Upper lobe of left lung (tissue), 6 donors: ENCODE measurements around the gene EDC3. TPM values are rescaled to one million over a fixed set of nuclear protein-coding genes. Genes with fewer than 3 reads are reported as not detected.

Experiments used
- ATAC-seq, 2 donors: fragments of 200-7000 bp; cut with Tn5 transposase; one replicate each; pipeline ENCODE4 v1.9.1; 2022; ENCODE audit warnings: mild to moderate bottlenecking in 2 of 2, moderate library complexity in 2 of 2; ENCODE audit not compliant: low FRiP score in 2 of 2
- DNase-seq, 2 donors: peaks; one replicate each; pipeline ENCODE4 v3.0.0-alpha.2; 2019 to 2020
- H3K27ac ChIP-seq, 4 donors: fragments of 200-600 bp; sonication (generic); one replicate each; pipeline ENCODE4 v1.5.1; 2016 to 2019
- H3K27me3 ChIP-seq, 4 donors: fragments of 200-600 bp; sonication (generic); one replicate each; pipeline ENCODE4 v1.5.1; 2017 to 2019
- H3K36me3 ChIP-seq, 4 donors: fragments of 200-600 bp; sonication (generic); one replicate each; pipeline ENCODE4 v1.5.1; 2016 to 2019
- H3K4me1 ChIP-seq, 4 donors: fragments of 200-600 bp; sonication (generic); one replicate each; pipeline ENCODE4 v1.5.1; 2018 to 2019
- H3K4me3 ChIP-seq, 4 donors: fragments of 200-600 bp; sonication (generic); one replicate each; pipeline ENCODE4 v1.5.1; 2017 to 2019; ENCODE audit warnings: mild to moderate bottlenecking in 2 of 4, moderate library complexity in 1 of 4
- H3K9me3 ChIP-seq, 4 donors: fragments of 200-600 bp; sonication (generic); one replicate each; pipeline ENCODE4 v1.5.1; 2018 to 2019
- CTCF ChIP-seq, 6 experiments: fragments of 450-650 bp in 4 of 6; fragments of 200-600 bp in 2 of 6; sonication (generic) in 2 of 6; IDR thresholded peaks; one replicate each; pipeline ENCODE4 v1.5.1; 2016 to 2019; ENCODE audit warnings: antibody characterized with exemption in 6 of 6
- EP300 ChIP-seq, 4 donors: sonication (generic); formaldehyde crosslinking; IDR thresholded peaks; one replicate each; pipeline ENCODE4 v1.5.1; 2017; ENCODE audit warnings: antibody characterized with exemption in 4 of 4, control low read depth in 2 of 4
- POLR2A ChIP-seq, 4 donors: fragments of 450-650 bp; IDR thresholded peaks; one replicate each; pipeline ENCODE4 v1.5.1; 2016 to 2017; ENCODE audit warnings: antibody characterized with exemption in 4 of 4, mild to moderate bottlenecking in 2 of 4
- POLR2AphosphoS5 ChIP-seq, 2 donors: sonication (generic); formaldehyde crosslinking; IDR thresholded peaks; one replicate each; pipeline ENCODE4 v1.5.1; 2017; ENCODE audit warnings: antibody characterized with exemption in 2 of 2
- WGBS, 2 donors: methylation state at CpG; one replicate each; pipeline ENCODE4 v1.1.5; 2017 to 2018; 5-methylcytosine and 5-hydroxymethylcytosine counted together
- total RNA-seq, 6 donors: library from RNA; depleted of rRNA in 4 of 6; stranded (reverse); fragments of >200 nt in 4 of 6; gene quantifications; one replicate each; pipeline versions ENCODE4 v1.1.0 to v1.2.1, GENCODE V29; 2016 to 2021
- donor health status: DM: no; HTN: no; CAD: no; lungs with moderate emphysema.
- donor health status: DM: no; HTN: yes; CAD: no; lungs with severe emphysema.

The EDC3 gene
- total RNA-seq, 6 donors from 2014 or later = 16.7 to 43.0 (median 27.7) TPM

DNA sequence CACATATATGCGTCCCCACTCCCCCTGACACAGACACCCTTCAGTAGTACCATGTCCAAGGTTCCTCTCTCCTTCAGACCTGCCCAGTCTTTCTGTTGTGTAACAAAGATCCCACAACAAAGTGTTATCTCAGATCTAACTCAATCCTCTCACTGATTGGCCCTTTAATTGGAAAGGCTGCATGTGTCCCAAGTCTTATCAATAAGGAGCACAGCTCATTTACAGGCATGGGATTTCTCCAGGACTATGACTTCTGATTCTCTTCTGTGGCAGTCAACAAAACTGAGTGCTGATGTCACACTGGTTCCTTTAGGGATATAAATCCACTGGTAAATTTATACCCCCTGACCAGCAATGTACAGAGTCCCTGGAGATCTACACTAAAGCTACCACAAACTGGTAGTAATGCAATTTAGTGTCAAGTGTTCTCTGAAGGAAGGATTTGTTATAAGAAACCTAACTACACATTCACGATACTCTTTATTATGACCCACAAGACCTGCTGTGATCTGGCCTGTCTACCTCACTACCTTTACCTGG is 52.1 kb downstream of the EDC3 start:
- peaks cover 6 to 42% (median 22%) of the 10 kb centered on the region in 4 donors for H3K4me1 ChIP-seq
- no peaks in the 10 kb centered on the region for H3K9me3 ChIP-seq
- H3K36me3 ChIP-seq = peaks cover 0 to 34% (median 11%) of the 10 kb centered on the region in 4 donors
- DNase-seq (no peak), ATAC-seq (no peak)
- H3K4me3 ChIP-seq = no peak overlapping the region
- H3K27ac ChIP-seq = peak overlapping the region; percentile 65 to 82 (median 76)
- 81 to 91% methylated on average over 2 of the region's 2 CpGs for WGBS, 2 donors
- TF ChIP-seq CTCF (IDR thresholded peaks at IDR 0.05) = no peak
- H3K27me3 ChIP-seq = no peaks in the 10 kb centered on the region

DNA sequence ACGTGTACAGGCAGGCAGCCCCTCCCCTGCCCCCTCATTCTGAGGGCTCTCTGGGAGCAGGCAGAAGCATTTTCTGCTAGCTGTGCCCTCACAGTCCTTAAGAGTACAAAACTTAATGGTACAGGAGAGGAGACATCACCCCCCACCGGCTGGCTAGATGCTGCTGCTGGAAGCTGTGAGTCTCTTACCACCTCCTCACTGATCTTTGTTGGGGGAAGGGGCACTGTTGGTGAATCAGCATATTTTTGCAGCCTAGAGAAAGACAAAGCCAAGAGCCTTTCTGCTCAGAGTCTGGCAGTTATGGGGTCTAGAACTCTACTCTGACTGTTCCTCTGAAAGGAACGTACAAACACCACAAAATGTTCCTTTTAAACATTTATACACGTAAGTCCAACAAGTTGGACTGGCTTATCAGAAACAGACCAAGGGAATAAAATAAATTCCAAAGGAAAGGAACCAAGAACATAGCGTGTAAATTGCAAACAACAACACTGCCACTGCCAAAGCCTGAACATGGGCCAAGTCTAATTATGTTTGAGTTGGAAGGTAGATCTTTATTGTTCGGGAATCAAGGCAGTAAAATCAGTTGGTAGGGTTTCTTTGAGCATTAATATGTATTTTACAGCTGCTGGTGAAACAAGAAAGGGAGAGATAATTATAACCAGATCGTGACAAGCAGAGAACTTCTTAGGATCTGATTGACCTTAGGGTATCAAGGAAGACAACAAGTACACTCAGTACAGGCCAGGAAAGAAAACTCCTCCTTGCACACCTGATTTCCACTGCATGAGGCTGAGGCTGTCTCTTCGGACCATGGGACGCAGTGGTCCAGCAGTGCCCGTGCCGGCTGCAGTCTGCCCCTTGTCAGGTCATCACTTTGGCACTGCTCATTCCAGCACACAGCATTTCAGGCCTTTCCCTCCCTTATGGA is 52.8 kb downstream of the EDC3 start:
- ATAC-seq (peak in 1 of 2 donors; percentile 14), DNase-seq (peak in 1 of 2 donors; percentile 56)
- H3K27me3 ChIP-seq = no peaks in the 10 kb centered on the region
- H3K9me3 ChIP-seq = no peaks in the 10 kb centered on the region
- H3K36me3 ChIP-seq = peaks cover 0 to 40% (median 17%) of the 10 kb centered on the region in 4 donors
- peak overlapping the region; percentile 65 to 82 (median 76) for H3K27ac ChIP-seq
- no peak for TF ChIP-seq POLR2AphosphoS5 (IDR thresholded peaks at IDR 0.05)
- no peak for TF ChIP-seq EP300 (IDR thresholded peaks at IDR 0.05)
- no peak for TF ChIP-seq CTCF (IDR thresholded peaks at IDR 0.05)
- TF ChIP-seq POLR2A (IDR thresholded peaks at IDR 0.05) = no peak
- peaks cover 6 to 37% (median 22%) of the 10 kb centered on the region in 4 donors for H3K4me1 ChIP-seq
- H3K4me3 ChIP-seq = peak overlapping the region in 1 of 4 donors; percentile 1
- WGBS, 2 donors = 49 to 58% methylated on average over 11 of the region's 11 CpGs

DNA sequence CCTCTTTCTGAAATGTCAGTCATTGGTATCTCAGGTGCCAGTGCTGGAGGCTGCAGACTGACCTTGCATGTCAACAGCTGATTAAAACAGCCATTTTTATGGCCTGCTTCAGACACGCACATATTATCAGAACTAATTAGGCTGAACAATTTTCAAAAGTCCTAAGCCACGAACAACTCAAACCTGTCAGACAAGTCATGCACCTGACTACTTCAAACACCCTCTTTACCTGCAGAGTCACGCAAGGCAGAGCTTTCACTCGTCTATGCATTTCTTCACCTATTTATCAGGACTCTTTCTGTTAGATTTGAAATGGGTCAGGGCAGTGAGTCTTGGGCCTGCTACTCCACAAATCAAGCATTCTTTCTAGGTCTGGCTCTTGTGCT is 53.5 kb downstream of the EDC3 start:
- DNase-seq (peak in 1 of 2 donors; percentile 56), ATAC-seq (peak; percentile 17 to 78)
- Histone ChIP-seq H3K4me1 (peaks cover 6 to 37% (median 22%) of the 10 kb centered on the region in 4 donors), H3K4me3 (peak overlapping the region in 1 of 4 donors; percentile 1), H3K27ac (peak overlapping the region; percentile 72 to 82 (median 78)), H3K9me3 (no peaks in the 10 kb centered on the region), H3K36me3 (peaks cover 0 to 44% (median 20%) of the 10 kb centered on the region in 4 donors), H3K27me3 (no peaks in the 10 kb centered on the region)
- 55 to 85% methylated on average over 4 of the region's 4 CpGs for WGBS, 2 donors
- peak in 2 of 4 donors; percentile 59 to 83 for TF ChIP-seq EP300 (IDR thresholded peaks at IDR 0.05)
- no peak for TF ChIP-seq POLR2A (IDR thresholded peaks at IDR 0.05)
- no peak for TF ChIP-seq CTCF (IDR thresholded peaks at IDR 0.05)

DNA sequence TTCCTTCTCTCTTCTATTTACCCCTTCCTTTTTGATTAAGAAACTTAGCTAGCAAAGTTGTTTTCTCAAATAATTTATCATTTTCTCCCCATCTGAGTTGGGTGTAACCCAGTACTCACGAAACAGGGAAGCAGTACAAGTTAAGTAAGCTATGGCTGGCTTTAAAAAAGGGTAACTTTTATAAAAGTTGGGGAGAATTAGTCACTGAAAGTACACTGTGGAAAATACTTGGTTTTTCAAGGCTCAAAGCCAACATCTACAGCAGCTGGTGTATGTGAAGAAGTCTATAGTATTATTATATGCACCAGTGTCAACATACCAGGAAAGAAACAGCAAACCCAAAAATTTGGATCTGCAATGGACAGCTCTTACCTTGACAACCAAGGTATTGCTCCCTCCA is 54.7 kb downstream of the EDC3 start:
- peak overlapping the region; percentile 72 to 82 (median 78) for H3K27ac ChIP-seq
- no peaks in the 10 kb centered on the region for H3K9me3 ChIP-seq
- TF ChIP-seq EP300 (IDR thresholded peaks at IDR 0.05) (no peak), POLR2A (IDR thresholded peaks at IDR 0.05) (no peak), POLR2AphosphoS5 (IDR thresholded peaks at IDR 0.05) (no peak), CTCF (IDR thresholded peaks at IDR 0.05) (no peak)
- 81 to 84% methylated on average over 1 of the region's 1 CpG for WGBS, 2 donors
- DNase-seq (no peak), ATAC-seq (no peak)
- H3K27me3 ChIP-seq = no peaks in the 10 kb centered on the region
- no peak overlapping the region for H3K4me3 ChIP-seq
- H3K36me3 ChIP-seq = peaks cover 0 to 55% (median 30%) of the 10 kb centered on the region in 4 donors
- H3K4me1 ChIP-seq = peaks cover 6 to 37% (median 22%) of the 10 kb centered on the region in 4 donors
